Upper lobe of left lung (tissue), 4 donors: ENCODE measurements around the gene MAPK7.

ENCODE experiments used
- POLR2A ChIP-seq, 4 donors: fragments of 450-650 bp; IDR thresholded peaks; one replicate each; pipeline ENCODE4 v1.5.1; 2016 to 2017; ENCODE audit warnings: antibody characterized with exemption in 4 of 4, mild to moderate bottlenecking in 2 of 4
- TF ChIP-seq, protein P1 (sequence below), 6 experiments: fragments of 450-650 bp in 4 of 6; fragments of 200-600 bp in 2 of 6; sonication (generic) in 2 of 6; IDR thresholded peaks; one replicate each; pipeline ENCODE4 v1.5.1; 2016 to 2019; ENCODE audit warnings: antibody characterized with exemption in 6 of 6

DNA sequence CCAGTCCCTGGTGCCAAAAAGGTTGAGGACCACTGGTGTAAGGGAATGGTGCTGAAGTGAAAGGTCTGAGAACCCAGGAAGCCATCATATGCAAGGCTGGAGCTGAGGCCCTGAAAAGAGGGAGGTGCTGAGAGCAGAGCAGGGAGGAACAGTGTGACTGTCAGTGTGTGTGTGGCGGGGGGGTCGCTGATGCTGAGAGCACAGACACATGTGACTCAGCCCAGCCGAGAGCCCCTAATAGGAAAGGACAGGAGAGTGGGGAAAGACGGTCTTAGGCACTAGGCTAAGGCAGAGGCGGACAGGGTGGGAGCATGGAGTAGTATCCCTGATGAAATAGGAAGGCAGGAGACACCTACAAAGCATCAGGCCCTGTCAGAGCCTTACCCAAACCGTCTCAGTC, 17.0 kb upstream of the MAPK7 start:
- TF ChIP-seq POLR2A (IDR thresholded peaks at IDR 0.05) = no peak
- TF ChIP-seq, protein P1, sequence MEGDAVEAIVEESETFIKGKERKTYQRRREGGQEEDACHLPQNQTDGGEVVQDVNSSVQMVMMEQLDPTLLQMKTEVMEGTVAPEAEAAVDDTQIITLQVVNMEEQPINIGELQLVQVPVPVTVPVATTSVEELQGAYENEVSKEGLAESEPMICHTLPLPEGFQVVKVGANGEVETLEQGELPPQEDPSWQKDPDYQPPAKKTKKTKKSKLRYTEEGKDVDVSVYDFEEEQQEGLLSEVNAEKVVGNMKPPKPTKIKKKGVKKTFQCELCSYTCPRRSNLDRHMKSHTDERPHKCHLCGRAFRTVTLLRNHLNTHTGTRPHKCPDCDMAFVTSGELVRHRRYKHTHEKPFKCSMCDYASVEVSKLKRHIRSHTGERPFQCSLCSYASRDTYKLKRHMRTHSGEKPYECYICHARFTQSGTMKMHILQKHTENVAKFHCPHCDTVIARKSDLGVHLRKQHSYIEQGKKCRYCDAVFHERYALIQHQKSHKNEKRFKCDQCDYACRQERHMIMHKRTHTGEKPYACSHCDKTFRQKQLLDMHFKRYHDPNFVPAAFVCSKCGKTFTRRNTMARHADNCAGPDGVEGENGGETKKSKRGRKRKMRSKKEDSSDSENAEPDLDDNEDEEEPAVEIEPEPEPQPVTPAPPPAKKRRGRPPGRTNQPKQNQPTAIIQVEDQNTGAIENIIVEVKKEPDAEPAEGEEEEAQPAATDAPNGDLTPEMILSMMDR (IDR thresholded peaks at IDR 0.05) = no peak
